Hematopoietic multipotent progenitor cell treated with erythropoietin and hydrocortisone succinate and interleukin-3 and kit ligand, for 15 days (in vitro differentiated cells): ENCODE results near the gene GRXCR2.

Source experiments
- DNase-seq: peaks from one replicate; pipeline ENCODE4 v3.0.0-alpha.2; 2015; ENCODE audit warnings: low spot score

The GRXCR2 gene

GRCh38 chr5:145834917-145835847, 37.6 kb downstream of the GRXCR2 start, which contains the start of gene PRELID2:
Gene PRELID2, minus strand, starts transcription at chr5:145835342. Its CDS starts 91 bp downstream, at chr5:145835251.
- peak; percentile 91 for DNase-seq

DNA sequence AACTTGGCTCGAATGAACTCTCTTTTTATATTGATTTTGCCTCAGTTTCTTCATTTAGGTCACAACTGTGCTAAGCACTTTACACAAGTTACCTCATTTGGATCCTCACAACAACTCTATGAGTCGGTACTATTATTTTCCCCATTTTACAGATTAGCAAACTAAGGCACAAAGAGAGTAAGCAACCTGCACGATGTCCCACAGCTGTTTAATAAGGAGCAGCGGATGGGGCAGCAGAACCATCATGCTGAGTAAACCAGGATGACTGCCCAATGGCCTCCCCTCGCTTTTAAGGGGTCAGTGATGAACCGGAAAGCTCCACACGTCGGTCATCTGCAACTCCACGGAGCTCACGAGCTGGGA, 38.3 kb downstream of the GRXCR2 start:
- no peak for DNase-seq

- DNase-seq: no peak
Measured at GRCh38 chr5:145833631-145834200, 39.1 kb downstream of the GRXCR2 start.

DNA sequence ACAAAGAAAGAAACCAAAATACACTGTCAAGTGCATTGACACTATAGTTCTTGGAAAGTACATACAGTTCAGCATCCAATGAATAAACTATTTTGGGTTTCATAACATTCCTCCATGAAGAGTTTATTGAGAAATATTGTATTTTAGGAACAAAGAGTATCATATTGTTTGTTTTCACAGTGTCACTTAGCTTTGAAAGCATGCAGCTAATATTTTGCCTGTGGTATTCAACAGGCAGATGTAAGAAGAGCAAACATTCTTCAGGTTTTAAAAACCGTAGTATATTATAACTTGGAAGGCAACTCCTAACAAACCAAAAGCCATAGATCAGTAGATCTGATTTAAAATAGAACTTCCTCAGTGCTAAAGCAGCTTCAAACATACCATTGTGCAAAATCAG, 42.2 kb downstream of the GRXCR2 start:
- no peak for DNase-seq

DNA sequence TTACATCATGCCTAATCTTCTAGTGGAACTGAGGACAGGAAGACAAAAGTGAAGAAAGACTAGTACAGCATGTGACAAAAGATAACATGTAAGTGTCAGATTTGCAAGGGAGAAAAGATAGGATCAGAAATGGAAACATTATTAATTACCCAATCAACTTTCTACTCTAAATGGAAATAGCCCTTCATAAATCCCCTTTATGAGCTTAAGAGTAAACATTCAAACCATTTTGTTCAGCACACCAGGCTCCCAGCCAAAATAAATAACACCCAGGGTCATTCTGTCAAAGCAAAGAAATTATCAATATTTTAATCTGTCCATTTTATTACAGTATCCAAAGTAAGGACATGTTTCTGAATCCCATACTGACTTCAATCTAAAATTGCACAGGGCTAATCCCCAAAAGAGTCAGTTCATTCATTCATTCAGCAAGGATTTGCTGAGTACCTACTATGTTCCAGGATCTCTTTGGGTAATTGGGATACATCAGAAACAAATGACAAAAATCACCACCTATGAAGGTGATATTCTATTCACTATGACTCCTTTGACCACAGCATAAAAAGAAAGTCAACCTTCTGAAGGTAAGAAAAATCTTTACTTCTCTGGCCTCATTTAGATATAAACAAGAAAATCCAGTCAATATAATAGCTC, 43.0 kb downstream of the GRXCR2 start:
- DNase-seq: no peak

DNA sequence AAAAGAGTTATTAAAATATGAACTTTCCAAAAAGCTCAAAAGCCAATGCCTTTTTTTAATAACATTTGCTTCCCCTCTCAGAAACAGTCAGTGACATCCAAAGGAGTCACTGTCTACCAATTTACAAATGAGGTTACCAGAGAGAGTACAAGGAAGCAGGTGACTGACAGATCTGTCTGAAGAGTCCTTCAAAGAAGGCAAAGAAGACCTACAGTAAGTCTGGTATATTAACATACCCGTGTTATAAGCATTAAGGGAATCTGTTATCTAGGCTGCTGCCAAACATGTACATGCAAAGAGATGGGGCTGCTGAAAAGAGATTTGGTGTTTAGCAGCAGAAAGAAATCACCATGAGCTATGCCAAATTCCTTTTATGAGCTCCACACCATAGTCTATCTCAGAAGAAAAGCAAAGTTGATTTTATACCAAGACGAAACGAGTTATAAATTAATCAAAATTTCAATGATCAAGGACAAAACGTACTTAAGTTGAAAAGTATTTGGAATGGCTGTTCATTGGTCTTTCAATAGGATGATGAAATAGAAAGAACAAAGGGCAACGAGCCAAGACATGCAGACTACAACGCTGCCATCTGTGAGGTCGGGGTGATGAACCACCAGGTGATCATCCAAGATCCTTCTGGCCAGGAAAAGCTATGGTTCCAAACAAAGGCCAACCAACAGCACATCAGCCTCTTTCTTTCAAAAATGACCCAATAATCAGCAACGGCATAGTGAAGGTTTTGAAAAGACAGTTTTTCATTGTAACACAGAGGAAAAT, 45.7 kb downstream of the GRXCR2 start:
- peak; percentile 59 for DNase-seq

DNA sequence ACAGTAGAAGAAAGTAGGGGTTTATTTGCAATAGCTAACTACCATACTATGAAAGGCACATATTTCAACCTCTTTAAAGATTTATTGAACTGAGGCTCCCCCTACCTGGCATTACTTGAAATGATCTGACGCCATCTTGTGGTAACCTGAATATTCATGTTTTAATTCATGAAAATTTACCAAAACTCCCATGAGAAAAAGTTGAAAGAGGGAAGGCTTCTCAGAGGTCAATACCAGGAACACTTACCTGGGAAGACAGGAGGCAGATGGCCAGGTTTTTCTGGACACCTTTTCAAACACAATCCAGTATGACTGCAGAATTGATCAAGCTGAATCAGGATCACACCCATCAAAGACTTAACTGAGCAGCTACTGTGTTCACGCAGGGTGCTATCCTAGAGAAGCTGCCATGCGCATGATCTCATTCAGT, 47.0 kb downstream of the GRXCR2 start:
- DNase-seq: peak; percentile 75

GRCh38 chr5:145824040-145824439, 48.8 kb downstream of the GRXCR2 start:
- no peak for DNase-seq

- DNase-seq: no peak
Measured at GRCh38 chr5:145818604-145819003, 54.2 kb downstream of the GRXCR2 start.

DNA sequence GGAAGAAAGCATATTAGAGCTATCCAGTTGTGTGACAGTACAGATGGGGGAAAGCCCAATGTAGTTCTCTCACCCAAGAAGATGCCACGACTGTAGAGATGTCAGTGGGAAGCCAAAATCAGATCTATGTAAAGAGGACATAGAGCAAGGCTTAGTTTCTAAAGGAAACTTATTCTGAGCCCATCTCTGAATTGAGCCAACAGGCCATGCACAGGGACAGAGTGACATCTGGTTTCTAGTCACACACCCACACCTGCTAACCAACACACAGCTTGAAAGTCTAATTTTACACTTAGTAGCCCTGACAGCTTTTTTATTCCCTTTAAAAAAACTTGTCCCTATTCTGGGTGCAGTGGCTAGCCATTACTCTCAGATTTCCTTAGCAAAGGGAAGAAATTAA, 59.9 kb downstream of the GRXCR2 start:
- DNase-seq: no peak

GRCh38 chr5:145811834-145812625, 60.8 kb downstream of the GRXCR2 start:
- no peak for DNase-seq
